ENCODE measurements around the gene CFAP43.

DNA sequence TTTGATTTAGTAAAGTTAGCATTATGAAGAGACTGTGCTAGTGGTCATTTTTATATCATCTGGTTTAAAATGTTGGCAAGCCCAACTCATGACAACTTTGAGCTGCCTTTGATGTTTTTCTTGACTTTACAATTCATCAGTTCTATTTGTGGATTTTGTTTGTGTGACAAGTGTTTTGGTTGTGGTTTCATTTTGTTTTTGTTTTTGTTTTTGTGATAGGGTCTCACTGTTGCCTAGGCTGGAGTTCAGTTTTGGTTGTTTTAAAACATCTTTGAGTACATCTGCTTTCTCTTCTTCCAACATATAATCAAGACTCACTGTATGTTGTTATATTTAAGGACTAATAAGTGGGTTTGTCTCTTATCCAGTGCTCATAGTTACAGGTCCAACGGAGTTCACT is 127.7 kb downstream of the CFAP43 start:
- TF ChIP-seq, protein P1, sequence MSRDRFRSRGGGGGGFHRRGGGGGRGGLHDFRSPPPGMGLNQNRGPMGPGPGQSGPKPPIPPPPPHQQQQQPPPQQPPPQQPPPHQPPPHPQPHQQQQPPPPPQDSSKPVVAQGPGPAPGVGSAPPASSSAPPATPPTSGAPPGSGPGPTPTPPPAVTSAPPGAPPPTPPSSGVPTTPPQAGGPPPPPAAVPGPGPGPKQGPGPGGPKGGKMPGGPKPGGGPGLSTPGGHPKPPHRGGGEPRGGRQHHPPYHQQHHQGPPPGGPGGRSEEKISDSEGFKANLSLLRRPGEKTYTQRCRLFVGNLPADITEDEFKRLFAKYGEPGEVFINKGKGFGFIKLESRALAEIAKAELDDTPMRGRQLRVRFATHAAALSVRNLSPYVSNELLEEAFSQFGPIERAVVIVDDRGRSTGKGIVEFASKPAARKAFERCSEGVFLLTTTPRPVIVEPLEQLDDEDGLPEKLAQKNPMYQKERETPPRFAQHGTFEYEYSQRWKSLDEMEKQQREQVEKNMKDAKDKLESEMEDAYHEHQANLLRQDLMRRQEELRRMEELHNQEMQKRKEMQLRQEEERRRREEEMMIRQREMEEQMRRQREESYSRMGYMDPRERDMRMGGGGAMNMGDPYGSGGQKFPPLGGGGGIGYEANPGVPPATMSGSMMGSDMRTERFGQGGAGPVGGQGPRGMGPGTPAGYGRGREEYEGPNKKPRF (IDR thresholded peaks at IDR 0.05; ENCODE audit: low read depth, low read length), result no peak
- TF ChIP-seq GABPA (tag; conservative IDR thresholded peaks at IDR 0.05; ENCODE audit: low read depth) (no peak), RUNX1 (IDR thresholded peaks at IDR 0.05; ENCODE audit: low read depth) (no peak), SETDB1 (IDR thresholded peaks at IDR 0.05; ENCODE audit: low read length) (no peak)
